GM10248 (cell line): ENCODE results near the gene LRRC74A.

Experiments
- CTCF ChIA-PET: fragments of 300-600 bp; sonication (Branson Sonifier 250); formaldehyde crosslinking; extraction: SDS; loops from one replicate; lab custom pipeline; 2021; ENCODE audit warnings: antibody characterized with exemption; lab: Yijun Ruan, JAX
- POLR2A ChIA-PET: fragments of 350-650 bp; sonication (Branson Sonifier 250); formaldehyde crosslinking; extraction: SDS; loops from one replicate; lab custom pipeline; 2020; ENCODE audit warnings: antibody characterized with exemption; lab: Yijun Ruan, JAX
- DNase-seq: peaks from one replicate; pipeline ENCODE4 v3.0.0; 2012; ENCODE audit errors: extremely low spot score
- CTCF ChIP-seq: IDR thresholded peaks from 2 replicates; pipeline ENCODE4 v1.5.1; 2012; ENCODE audit warnings: mild to moderate bottlenecking, low read depth; ENCODE audit errors: extremely low read depth, missing control alignments, control extremely low read depth

Gene LRRC74A

DNA sequence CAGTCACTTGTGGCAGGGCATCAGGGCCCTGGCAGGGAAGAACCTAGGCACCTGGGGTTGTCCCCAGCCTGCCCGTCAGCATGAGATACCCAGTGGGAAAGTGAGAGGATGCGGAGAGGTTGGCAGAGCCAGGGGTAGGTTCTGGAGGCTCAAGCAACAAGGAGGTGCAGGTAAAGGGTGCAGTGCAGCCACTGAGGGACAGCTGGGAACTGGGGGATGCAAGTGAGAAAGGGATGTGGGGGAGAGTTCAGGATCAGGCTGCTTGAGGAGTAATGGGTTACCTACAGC lies 46.2 kb upstream of the LRRC74A start:
- ChIA-PET POLR2A (no interaction called here), CTCF (interaction anchor here (2.1 to 10.4 kb wide), 2 partner anchors 11 to 69 kb away, joined by 7 to 106 read pairs; no protein-coding TSS in a partner anchor)
- no peak for TF ChIP-seq CTCF
- no peak for DNase-seq

- ChIA-PET CTCF (interaction anchor here (8.2 to 10.4 kb wide), 2 partner anchors 12 to 69 kb away, joined by 106 to 122 read pairs; no protein-coding TSS in a partner anchor), POLR2A (no interaction called here)
- no peak for DNase-seq
- no peak for TF ChIP-seq CTCF
These were observed 45.8 kb upstream of the LRRC74A start for GRCh38 chr14:76780360-76780759.

GRCh38 chr14:76780875-76781647 lies 45.1 kb upstream of the LRRC74A start:
- TF ChIP-seq CTCF: no peak
- DNase-seq: no peak
- ChIA-PET CTCF (interaction anchor here (8.2 to 10.4 kb wide), 2 partner anchors 12 to 70 kb away, joined by 106 to 122 read pairs; no protein-coding TSS in a partner anchor), POLR2A (no interaction called here)

DNA sequence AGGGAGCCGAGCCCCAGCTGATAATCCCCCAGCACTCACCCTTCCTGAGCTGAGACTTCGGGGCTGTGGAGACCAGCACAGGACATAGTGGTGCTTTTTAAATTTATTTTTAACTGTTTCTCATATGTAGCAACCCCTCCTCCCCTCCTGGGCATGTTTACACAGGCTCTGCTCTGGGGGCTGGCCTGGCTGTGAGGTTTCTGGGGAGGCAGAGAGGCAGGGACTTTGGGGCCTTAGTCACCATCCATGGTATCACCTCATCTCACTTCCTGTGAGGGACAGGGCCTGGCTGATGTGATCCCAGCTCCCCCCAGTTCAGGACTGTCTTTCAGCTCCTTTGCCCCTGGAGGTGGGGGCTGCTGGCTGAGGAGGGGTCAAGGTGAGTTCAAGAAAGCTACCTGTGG lies 44.6 kb upstream of the LRRC74A start:
- no peak for DNase-seq
- TF ChIP-seq CTCF: no peak
- CTCF ChIA-PET: interaction anchor here (5.5 to 10.4 kb wide), 3 partner anchors 13 to 71 kb away, joined by 45 to 122 read pairs (median 106); partner anchors contain the start of gene ANGEL1
- POLR2A ChIA-PET: interaction anchor here (1.4 kb wide), 1 partner anchor 13 kb away, joined by 3 read pairs; no protein-coding TSS in a partner anchor

- POLR2A ChIA-PET: interaction anchor here (1.4 kb wide), 1 partner anchor 13 kb away, joined by 3 read pairs; no protein-coding TSS in a partner anchor
- no peak for TF ChIP-seq CTCF
- no peak for DNase-seq
- CTCF ChIA-PET: interaction anchor here (1.0 to 10.4 kb wide), 5 partner anchors 13 to 288 kb away, joined by 3 to 122 read pairs (median 45); partner anchors contain the start of gene ANGEL1
These were observed 43.9 kb upstream of the LRRC74A start for GRCh38 chr14:76782115-76782884.
